Measurements from ENCODE around the gene FAXC. TPM values are rescaled to one million over a fixed set of nuclear protein-coding genes. Genes with fewer than 3 reads are reported as not detected.

The FAXC gene
- total and polyA plus RNA-seq, 10 donors: 0.05 to 1.0 (median 0.25) TPM; not detected in 1

- peaks cover 0 to 33% (median 0%) of the 10 kb centered on the region in 7 donors for H3K27me3 ChIP-seq (replicated peaks in 1 of 7)
- no peaks in the 10 kb centered on the region for H3K4me1 ChIP-seq
- TF ChIP-seq CTCF (IDR thresholded peaks at IDR 0.05 in 8 of 11, conservative IDR thresholded peaks at IDR 0.05 in 3 of 11): no peak
- no peak for TF ChIP-seq POLR2AphosphoS5 (IDR thresholded peaks at IDR 0.05)
- TF ChIP-seq POLR2A (IDR thresholded peaks at IDR 0.05): no peak
- no peak overlapping the region for H3K27ac ChIP-seq
- intact Hi-C loops (cut with DNase I; ENCODE audit: low total_unique reads): no loop called here
- no peaks in the 10 kb centered on the region for H3K9me3 ChIP-seq
- 69 to 83% (median 77%) methylated on average over 1 of the region's 1 CpG for WGBS, 5 donors
- H3K4me3 ChIP-seq: no peak overlapping the region
- no peaks in the 10 kb centered on the region for H3K36me3 ChIP-seq
- no peak for DNase-seq
Measured at GRCh38 chr6:99359800-99360199, 10.3 kb upstream of the FAXC start.

GRCh38 chr6:99356641-99357040 is 7.2 kb upstream of the FAXC start:
- H3K27me3 ChIP-seq (replicated peaks in 1 of 7): peaks cover 0 to 64% (median 8%) of the 10 kb centered on the region in 7 donors
- H3K27ac ChIP-seq: no peak overlapping the region
- DNase-seq: no peak
- H3K9me3 ChIP-seq: no peaks in the 10 kb centered on the region
- intact Hi-C loops (cut with DNase I; ENCODE audit: low total_unique reads): no loop called here
- TF ChIP-seq POLR2AphosphoS5 (IDR thresholded peaks at IDR 0.05) (no peak), POLR2A (IDR thresholded peaks at IDR 0.05) (no peak), CTCF (IDR thresholded peaks at IDR 0.05 in 8 of 11, conservative IDR thresholded peaks at IDR 0.05 in 3 of 11) (no peak)
- H3K36me3 ChIP-seq: no peaks in the 10 kb centered on the region
- no peak overlapping the region for H3K4me3 ChIP-seq
- no peaks in the 10 kb centered on the region for H3K4me1 ChIP-seq
- WGBS, 5 donors: 65 to 83% (median 73%) methylated on average over 1 of the region's 1 CpG

- H3K4me1 ChIP-seq: peaks cover 0 to 6% (median 3%) of the 10 kb centered on the region in 6 donors
- no peak overlapping the region for H3K27ac ChIP-seq
- intact Hi-C loops (cut with DNase I; ENCODE audit: low total_unique reads): no loop called here
- H3K27me3 ChIP-seq (replicated peaks in 1 of 7): peaks cover 0 to 78% (median 22%) of the 10 kb centered on the region in 7 donors
- no peak overlapping the region for H3K4me3 ChIP-seq
- TF ChIP-seq POLR2AphosphoS5 (IDR thresholded peaks at IDR 0.05) (no peak), CTCF (IDR thresholded peaks at IDR 0.05 in 8 of 11, conservative IDR thresholded peaks at IDR 0.05 in 3 of 11) (no peak), POLR2A (IDR thresholded peaks at IDR 0.05) (no peak)
- no peak for DNase-seq
- H3K36me3 ChIP-seq: no peaks in the 10 kb centered on the region
- H3K9me3 ChIP-seq: no peaks in the 10 kb centered on the region
- 66 to 77% (median 68%) methylated on average over 4 of the region's 4 CpGs for WGBS, 5 donors
Measured at GRCh38 chr6:99354983-99355382, 5.5 kb upstream of the FAXC start.

- H3K36me3 ChIP-seq: no peaks in the 10 kb centered on the region
- H3K4me3 ChIP-seq: no peak overlapping the region
- 73 to 81% (median 75%) methylated on average over 9 of the region's 9 CpGs for WGBS, 5 donors
- peaks cover 0 to 85% (median 36%) of the 10 kb centered on the region in 7 donors for H3K27me3 ChIP-seq (replicated peaks in 1 of 7)
- intact Hi-C loops (cut with DNase I; ENCODE audit: low total_unique reads): no loop called here
- H3K9me3 ChIP-seq: no peaks in the 10 kb centered on the region
- no peak for TF ChIP-seq POLR2A (IDR thresholded peaks at IDR 0.05)
- no peak for TF ChIP-seq POLR2AphosphoS5 (IDR thresholded peaks at IDR 0.05)
- TF ChIP-seq CTCF (IDR thresholded peaks at IDR 0.05 in 8 of 11, conservative IDR thresholded peaks at IDR 0.05 in 3 of 11): no peak
- H3K4me1 ChIP-seq: peaks cover 0 to 18% (median 9%) of the 10 kb centered on the region in 6 donors
- no peak overlapping the region for H3K27ac ChIP-seq
- no peak for DNase-seq
Measured at GRCh38 chr6:99353126-99353525, 3.7 kb upstream of the FAXC start.
